Measurements from ENCODE around the gene ABHD17C. TPM values are rescaled to one million over a fixed set of nuclear protein-coding genes. Genes with fewer than 3 reads are reported as not detected.

The ABHD17C gene
- total RNA-seq, 2 experiments from 2014 or later = 0.47 to 0.70 TPM

DNA sequence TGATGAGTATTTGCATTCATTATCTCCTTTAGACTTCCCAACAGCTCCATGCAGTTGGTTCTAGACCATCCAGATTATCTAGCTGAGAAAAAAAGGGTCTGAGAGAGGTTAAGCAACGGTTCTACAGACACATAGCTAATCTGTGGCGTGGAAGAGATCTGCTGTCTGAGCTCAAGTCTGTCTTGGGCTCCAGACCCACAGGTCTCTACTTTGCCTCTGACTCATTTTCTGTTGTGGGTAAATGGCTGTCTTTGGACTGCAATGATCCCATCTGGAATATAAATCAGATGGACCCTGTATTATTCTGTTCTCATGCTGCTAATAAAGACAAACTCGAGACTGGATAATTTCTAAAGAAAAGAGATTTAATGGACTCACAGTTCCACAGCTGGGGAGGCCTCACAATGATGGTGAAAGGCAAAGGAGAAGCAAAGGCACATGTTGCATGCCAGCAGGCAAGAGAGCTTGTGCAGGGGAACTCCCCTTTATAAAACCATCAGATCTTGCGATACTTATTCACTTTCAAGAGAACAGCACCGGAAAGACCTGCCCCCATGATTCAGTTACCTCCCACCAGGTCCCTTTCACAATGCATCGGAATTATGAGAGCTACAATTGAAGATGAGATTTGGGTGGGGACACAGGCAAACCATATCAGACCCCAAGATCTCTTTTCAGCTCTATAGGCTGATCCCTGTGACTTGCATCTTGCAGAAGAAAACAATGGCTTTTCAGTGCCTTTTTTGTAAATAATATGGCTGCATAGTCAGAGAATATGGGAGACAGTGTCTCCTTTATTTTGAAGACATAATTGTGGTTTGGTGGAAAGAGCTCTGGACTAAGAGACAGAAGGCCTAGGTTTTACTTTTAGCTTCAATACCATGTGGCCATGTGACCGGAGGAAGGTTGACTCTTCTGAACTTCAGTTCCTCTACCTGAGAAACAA is 108.7 kb downstream of the ABHD17C start:
- no peak for TF ChIP-seq EZH2phosphoT487 (IDR thresholded peaks at IDR 0.05; ENCODE audit: borderline replicate concordance, low read depth, low read length)
- TF ChIP-seq, protein P1, sequence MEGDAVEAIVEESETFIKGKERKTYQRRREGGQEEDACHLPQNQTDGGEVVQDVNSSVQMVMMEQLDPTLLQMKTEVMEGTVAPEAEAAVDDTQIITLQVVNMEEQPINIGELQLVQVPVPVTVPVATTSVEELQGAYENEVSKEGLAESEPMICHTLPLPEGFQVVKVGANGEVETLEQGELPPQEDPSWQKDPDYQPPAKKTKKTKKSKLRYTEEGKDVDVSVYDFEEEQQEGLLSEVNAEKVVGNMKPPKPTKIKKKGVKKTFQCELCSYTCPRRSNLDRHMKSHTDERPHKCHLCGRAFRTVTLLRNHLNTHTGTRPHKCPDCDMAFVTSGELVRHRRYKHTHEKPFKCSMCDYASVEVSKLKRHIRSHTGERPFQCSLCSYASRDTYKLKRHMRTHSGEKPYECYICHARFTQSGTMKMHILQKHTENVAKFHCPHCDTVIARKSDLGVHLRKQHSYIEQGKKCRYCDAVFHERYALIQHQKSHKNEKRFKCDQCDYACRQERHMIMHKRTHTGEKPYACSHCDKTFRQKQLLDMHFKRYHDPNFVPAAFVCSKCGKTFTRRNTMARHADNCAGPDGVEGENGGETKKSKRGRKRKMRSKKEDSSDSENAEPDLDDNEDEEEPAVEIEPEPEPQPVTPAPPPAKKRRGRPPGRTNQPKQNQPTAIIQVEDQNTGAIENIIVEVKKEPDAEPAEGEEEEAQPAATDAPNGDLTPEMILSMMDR (conservative IDR thresholded peaks at IDR 0.05; ENCODE audit: low read length) = no peak
- no peak overlapping the region for H3K27ac ChIP-seq (ENCODE audit: low read depth, low read length, poor library complexity, severe bottlenecking)
- BruUV-seq (replicated peaks) = no TSS peak
- H3K4me1 ChIP-seq (ENCODE audit: insufficient read depth, low read length, poor library complexity, severe bottlenecking) = no peaks in the 10 kb centered on the region
- no peak for DNase-seq (ENCODE audit: low spot score)
- no peaks in the 10 kb centered on the region for H3K9me2 ChIP-seq (ENCODE audit: insufficient read depth, low read length)
- ChIA-PET CTCF (ENCODE audit: unreplicated experiment) (no interaction called here), POLR2A (no interaction called here)
- no peaks in the 10 kb centered on the region for H3K79me2 ChIP-seq (ENCODE audit: insufficient read depth, low read depth, low read length)
- H3K9me3 ChIP-seq (ENCODE audit: low read length) = no peaks in the 10 kb centered on the region
- no peaks in the 10 kb centered on the region for H3K36me3 ChIP-seq (ENCODE audit: insufficient read depth, low read length)
- no peak overlapping the region for H3K4me3 ChIP-seq (ENCODE audit: low read depth, low read length, poor library complexity, severe bottlenecking)
- no peaks in the 10 kb centered on the region for H4K20me1 ChIP-seq (ENCODE audit: insufficient read depth, low read length)
- no peak overlapping the region for H3K4me2 ChIP-seq (ENCODE audit: low read length)
- intact Hi-C loops (cut with micrococcal nuclease; ENCODE audit: unreplicated experiment) = no loop called here
- H2AFZ ChIP-seq (ENCODE audit: low read length) = no peak overlapping the region

DNA sequence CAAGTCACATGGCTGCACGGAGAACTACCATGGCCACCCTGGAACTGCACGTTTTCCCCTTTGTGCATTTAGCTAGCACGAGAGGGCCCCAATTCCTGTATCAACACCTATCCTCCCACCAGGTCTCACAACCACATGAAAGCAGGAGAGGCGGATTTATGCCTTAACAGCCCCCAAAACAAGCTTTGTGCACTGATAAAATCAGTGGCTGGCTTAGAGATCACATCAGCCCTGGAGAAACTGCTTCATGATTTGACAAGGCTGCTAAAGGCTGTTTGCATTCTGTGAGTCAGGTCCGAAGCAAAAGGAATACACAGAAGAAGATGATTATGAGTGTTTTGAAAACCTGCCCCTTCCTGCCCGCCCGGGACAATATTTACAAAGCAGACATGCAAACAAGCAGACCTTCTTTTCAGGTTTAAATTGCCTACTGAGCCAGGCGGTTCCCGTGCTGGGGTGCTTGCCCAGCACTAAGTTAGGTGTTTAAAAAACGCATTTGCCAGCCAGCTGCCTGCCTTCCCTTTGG is 109.9 kb downstream of the ABHD17C start:
- Histone ChIP-seq H3K9me3 (ENCODE audit: low read length) (no peaks in the 10 kb centered on the region), H4K20me1 (ENCODE audit: insufficient read depth, low read length) (no peaks in the 10 kb centered on the region), H3K36me3 (ENCODE audit: insufficient read depth, low read length) (no peaks in the 10 kb centered on the region), H3K79me2 (ENCODE audit: insufficient read depth, low read depth, low read length) (no peaks in the 10 kb centered on the region), H3K4me3 (ENCODE audit: low read depth, low read length, poor library complexity, severe bottlenecking) (no peak overlapping the region), H3K9me2 (ENCODE audit: insufficient read depth, low read length) (no peaks in the 10 kb centered on the region), H3K4me1 (ENCODE audit: insufficient read depth, low read length, poor library complexity, severe bottlenecking) (no peaks in the 10 kb centered on the region), H3K4me2 (ENCODE audit: low read length) (no peak overlapping the region), H2AFZ (ENCODE audit: low read length) (no peak overlapping the region), H3K27ac (ENCODE audit: low read depth, low read length, poor library complexity, severe bottlenecking) (no peak overlapping the region)
- DNase-seq (ENCODE audit: low spot score) = no peak
- ChIA-PET CTCF (ENCODE audit: unreplicated experiment) (no interaction called here), POLR2A (no interaction called here)
- intact Hi-C loops (cut with micrococcal nuclease; ENCODE audit: unreplicated experiment) = no loop called here
- TF ChIP-seq, protein P1 (conservative IDR thresholded peaks at IDR 0.05; ENCODE audit: low read length) = no peak
- TF ChIP-seq EZH2phosphoT487 (IDR thresholded peaks at IDR 0.05; ENCODE audit: borderline replicate concordance, low read depth, low read length) = no peak
- no TSS peak for BruUV-seq (replicated peaks)

Small RNAs within 50 kb of the gene (small RNA-seq; reads per million reads assigned to genes)
- gene RNU6-380P = not detected

Other genes with a start within 250 kb of the ABHD17C start
- gene CEMIP, start 84.1 kb downstream of the ABHD17C start, total RNA-seq (2014; rRNA removed; shearing (Covaris generic)) = not detected in 2 replicates
- not detected in 2 replicates for gene CEMIP, start 84.1 kb downstream of the ABHD17C start, total RNA-seq (2022)